ENCODE measurements around the gene ISOC2.
A peak's percentile ranks its signal among the peaks of the same experiment; 100 is the strongest.

The ISOC2 gene

GRCh38 chr19:55494172-55494761, 32.8 kb upstream of the ISOC2 start:
- in situ Hi-C loops (cut with HindIII; ENCODE audit: low pct_unique_long_range_greater_than_20kb, low sequenced_read_pairs), result no loop called here

GRCh38 chr19:55493645-55494171, 32.3 kb upstream of the ISOC2 start:
- no peak for DNase-seq (ENCODE audit: low read depth in 1 of 2, low spot score in 1 of 2)
- in situ Hi-C loops (cut with HindIII; ENCODE audit: low pct_unique_long_range_greater_than_20kb, low sequenced_read_pairs), result no loop called here
- TF ChIP-seq JUND (IDR thresholded peaks at IDR 0.05; ENCODE audit: low read depth), result no peak

More at GRCh38 chr19:55494172-55494761, 32.8 kb upstream of the ISOC2 start:
- no peak for DNase-seq (ENCODE audit: low read depth in 1 of 2, low spot score in 1 of 2)
- no peak for TF ChIP-seq JUND (IDR thresholded peaks at IDR 0.05; ENCODE audit: low read depth)

- no peak for DNase-seq (ENCODE audit: low read depth in 1 of 2, low spot score in 1 of 2)
- in situ Hi-C loops (cut with HindIII; ENCODE audit: low pct_unique_long_range_greater_than_20kb, low sequenced_read_pairs), result no loop called here
- TF ChIP-seq JUND (IDR thresholded peaks at IDR 0.05; ENCODE audit: low read depth), result no peak
Measured at GRCh38 chr19:55493052-55493644, 31.7 kb upstream of the ISOC2 start.

- TF ChIP-seq JUND (IDR thresholded peaks at IDR 0.05; ENCODE audit: low read depth), result no peak
- peak in 1 of 2 experiments; percentile 30 for DNase-seq (ENCODE audit: low read depth in 1 of 2, low spot score in 1 of 2)
- in situ Hi-C loops (cut with HindIII; ENCODE audit: low pct_unique_long_range_greater_than_20kb, low sequenced_read_pairs), result no loop called here
Measured at GRCh38 chr19:55492362-55492944, 31.0 kb upstream of the ISOC2 start.

GRCh38 chr19:55491546-55492360, 30.3 kb upstream of the ISOC2 start:
- no peak for DNase-seq (ENCODE audit: low read depth in 1 of 2, low spot score in 1 of 2)
- in situ Hi-C loops (cut with HindIII; ENCODE audit: low pct_unique_long_range_greater_than_20kb, low sequenced_read_pairs), result no loop called here

GRCh38 chr19:55490478-55491432, 29.3 kb upstream of the ISOC2 start:
- DNase-seq (ENCODE audit: low read depth in 1 of 2, low spot score in 1 of 2), result no peak
- in situ Hi-C loops (cut with HindIII; ENCODE audit: low pct_unique_long_range_greater_than_20kb, low sequenced_read_pairs), result no loop called here
- TF ChIP-seq JUND (IDR thresholded peaks at IDR 0.05; ENCODE audit: low read depth), result no peak

More at GRCh38 chr19:55491546-55492360, 30.3 kb upstream of the ISOC2 start:
- TF ChIP-seq JUND (IDR thresholded peaks at IDR 0.05; ENCODE audit: low read depth), result no peak

- in situ Hi-C loops (cut with HindIII; ENCODE audit: low pct_unique_long_range_greater_than_20kb, low sequenced_read_pairs), result no loop called here
- DNase-seq (ENCODE audit: low read depth in 1 of 2, low spot score in 1 of 2), result no peak
- no peak for TF ChIP-seq JUND (IDR thresholded peaks at IDR 0.05; ENCODE audit: low read depth)
Measured at GRCh38 chr19:55489711-55490477, 28.5 kb upstream of the ISOC2 start.

- no peak for DNase-seq (ENCODE audit: low read depth in 1 of 2, low spot score in 1 of 2)
- in situ Hi-C loops (cut with HindIII; ENCODE audit: low pct_unique_long_range_greater_than_20kb, low sequenced_read_pairs), result no loop called here
- no peak for TF ChIP-seq JUND (IDR thresholded peaks at IDR 0.05; ENCODE audit: low read depth)
Measured at GRCh38 chr19:55488986-55489710, 27.7 kb upstream of the ISOC2 start.

GRCh38 chr19:55487924-55488687, 26.7 kb upstream of the ISOC2 start, which contains the start of gene SSC5D:
Gene SSC5D (plus strand): TSS chr19:55488436. CDS start chr19:55488590, 154 bp downstream.
- DNase-seq (ENCODE audit: low read depth in 1 of 2, low spot score in 1 of 2), result no peak
- no peak for TF ChIP-seq JUND (IDR thresholded peaks at IDR 0.05; ENCODE audit: low read depth)
- in situ Hi-C loops (cut with HindIII; ENCODE audit: low pct_unique_long_range_greater_than_20kb, low sequenced_read_pairs), result no loop called here
